GM19099 (cell line): ENCODE results near the gene ATP11A.

Source experiments
- POLR2A ChIP-seq: IDR thresholded peaks from 3 replicates; pipeline ENCODE4 v1.6.1; 2011; ENCODE audit warnings: low read depth; ENCODE audit not compliant: insufficient read length; ENCODE audit errors: extremely low read depth

ATP11A gene

DNA sequence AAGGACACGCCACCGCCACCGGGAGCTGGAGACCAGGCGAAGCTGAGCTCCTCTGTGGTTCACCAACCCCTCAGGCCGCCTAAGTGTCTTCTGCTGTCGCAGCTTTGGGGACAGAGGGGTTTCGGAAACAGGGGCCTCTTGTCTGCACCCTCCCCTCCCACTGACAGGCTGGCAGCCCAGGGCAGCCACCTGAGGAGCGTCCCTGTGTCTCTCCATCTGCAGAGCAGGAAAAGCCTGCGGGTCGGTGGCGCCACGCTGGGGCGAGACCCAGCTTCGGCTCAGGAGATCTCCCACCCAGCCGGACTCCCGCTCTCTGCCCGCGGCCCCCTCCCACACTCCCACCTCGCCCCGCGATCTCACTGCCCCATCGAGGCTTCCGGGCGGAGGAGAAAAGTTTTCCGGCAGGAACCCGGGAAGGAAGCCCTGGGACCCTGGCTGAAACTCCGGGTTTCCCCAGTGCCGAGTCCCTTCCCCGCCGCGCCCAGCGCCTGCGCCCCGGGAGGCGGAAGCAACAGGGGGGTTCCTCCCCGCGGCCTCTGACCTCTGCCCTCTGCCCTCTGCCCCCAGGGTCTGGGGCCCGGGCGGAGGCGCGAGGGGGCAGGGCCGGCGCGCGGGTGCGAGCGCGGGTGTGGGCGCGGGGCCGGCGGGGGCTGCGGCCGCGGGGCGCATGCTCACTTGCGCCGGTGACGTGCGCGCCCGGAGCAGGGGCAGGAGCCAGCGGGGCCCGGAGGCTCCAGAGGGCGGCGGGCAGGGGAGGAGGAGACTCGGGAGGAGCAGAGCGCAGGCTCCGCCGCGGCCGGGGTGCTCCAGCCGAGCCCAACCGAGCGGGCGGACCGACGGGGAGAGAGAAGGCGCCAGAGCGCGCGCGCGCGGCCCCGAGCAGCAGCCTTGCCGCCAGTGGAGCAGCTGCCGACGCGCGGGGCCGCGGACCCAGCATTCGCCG, at the start of gene ATP11A:
ATP11A (plus strand) TSS at position 736 of the 943 bp plus-strand sequence. CDS start 379 bp downstream, outside the sequence.
- peak; percentile 68 for TF ChIP-seq POLR2A

DNA sequence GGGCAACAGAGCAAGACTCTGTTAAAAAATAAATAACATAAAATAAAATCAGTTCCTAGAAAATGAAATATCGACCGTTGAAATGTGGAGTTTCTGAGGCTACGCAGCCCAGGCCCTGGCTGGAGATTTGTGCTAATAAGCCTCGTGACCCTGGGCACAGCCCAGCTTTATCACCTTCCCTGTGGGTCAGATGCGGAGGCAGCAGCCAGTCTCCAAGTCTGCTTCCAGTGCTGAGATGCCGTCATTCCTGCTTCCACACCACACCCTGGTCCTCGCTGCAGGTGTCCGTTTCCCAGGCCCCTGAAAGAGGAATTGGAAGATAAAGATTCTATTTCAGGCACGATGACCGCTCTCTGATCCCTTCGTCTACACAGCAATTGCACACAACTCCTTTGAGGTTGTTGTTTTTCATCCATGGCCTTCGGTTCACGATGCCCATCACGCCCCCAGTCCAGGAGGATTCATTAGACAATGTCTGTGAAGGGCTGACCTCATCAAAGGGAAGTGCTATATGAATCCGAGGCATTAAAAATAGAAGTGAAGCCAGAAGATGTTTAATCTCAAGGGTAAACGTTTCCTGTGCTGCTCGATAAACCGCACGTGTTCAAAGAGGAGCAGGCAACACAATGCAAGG, 48.3 kb upstream of the ATP11A start:
- TF ChIP-seq POLR2A = no peak

DNA sequence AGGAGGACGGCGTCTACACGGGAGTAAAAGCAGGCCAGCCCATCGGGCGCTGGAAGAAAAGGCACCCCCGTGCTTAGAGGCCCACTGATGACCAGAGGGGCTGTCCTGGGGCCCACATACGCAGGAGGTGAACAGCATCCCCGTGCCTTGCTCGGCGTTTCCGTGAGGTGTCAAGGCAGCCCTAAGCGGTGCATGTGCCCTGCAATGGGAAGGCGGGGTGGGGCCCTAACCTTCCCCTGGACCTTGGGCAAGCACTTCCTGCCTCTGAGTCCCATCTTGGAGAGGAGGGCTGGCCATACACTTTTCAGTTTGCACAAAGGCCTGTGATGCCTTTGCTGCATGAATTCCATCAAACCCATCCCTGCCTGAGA, 47.8 kb upstream of the ATP11A start:
- TF ChIP-seq POLR2A = no peak

- TF ChIP-seq POLR2A = no peak
Observed at GRCh38 chr13:112643759-112644459, 45.9 kb upstream of the ATP11A start.

DNA sequence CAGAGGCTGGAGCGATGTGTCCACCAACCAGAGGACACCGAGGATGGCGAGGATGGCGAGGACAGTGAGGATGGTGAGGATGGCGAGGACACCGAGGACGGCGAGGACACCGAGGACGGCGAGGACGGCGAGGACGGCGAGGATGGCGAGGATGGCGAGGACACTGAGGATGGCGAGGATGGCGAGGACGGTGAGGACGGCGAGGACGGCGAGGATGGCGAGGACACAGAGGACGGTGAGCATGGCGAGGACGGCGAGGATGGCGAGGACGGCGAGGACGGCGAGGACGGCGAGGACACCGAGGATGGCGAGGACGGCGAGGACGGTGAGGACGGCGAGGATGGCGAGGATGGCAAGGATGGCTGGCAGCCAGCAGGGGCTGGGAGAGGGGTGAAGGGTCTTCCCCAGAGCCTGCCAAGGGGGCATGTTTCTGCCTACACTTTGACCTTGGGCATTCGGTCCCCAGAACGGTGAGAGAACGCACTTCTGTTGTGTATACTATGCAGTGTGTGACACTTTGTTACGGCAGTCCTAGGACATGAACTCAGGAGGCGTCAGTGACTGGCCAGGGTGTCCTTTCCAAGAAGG, 44.4 kb upstream of the ATP11A start:
- no peak for TF ChIP-seq POLR2A

DNA sequence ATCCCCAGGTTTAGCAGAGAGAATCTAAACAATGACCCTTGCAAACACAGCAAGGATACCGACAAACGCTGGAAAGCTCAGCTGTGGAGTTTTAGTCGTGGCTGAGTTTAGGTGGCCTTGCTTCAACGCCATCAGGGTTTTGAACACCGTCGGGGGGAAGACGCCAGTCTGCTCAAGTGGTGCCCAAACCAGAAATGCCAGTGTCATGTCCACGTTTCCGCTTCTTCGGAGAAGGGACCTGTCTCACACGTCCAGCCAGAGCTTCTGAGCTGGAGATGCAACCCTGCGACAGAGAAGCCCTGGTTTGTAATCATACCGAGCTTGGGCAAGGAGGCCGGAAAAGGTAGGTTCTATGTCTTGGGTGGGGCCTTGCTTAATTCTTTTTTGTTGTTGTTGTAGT, 42.6 kb upstream of the ATP11A start:
- no peak for TF ChIP-seq POLR2A

GRCh38 chr13:112648101-112648500, 41.7 kb upstream of the ATP11A start:
- TF ChIP-seq POLR2A = no peak

- TF ChIP-seq POLR2A = no peak
Observed at GRCh38 chr13:112648966-112649690, 40.7 kb upstream of the ATP11A start.

DNA sequence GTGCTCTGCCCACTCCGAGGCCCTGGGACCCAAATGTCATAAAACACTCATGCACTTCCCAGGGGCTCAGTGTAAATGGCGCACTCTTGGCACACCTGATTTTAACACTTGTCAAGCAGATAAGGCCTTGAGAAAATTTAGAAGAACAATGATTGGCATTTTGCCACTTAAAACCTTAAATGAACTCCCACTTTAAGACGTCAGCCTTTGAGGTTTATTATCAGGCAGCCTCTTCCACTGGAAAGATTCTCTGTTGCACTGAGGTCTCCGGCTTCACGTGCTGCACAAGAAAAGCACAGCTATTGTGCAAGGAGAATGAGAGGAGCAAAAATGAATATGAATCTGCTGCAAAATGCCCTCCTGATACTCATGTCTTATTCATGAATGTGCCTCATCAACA, 38.5 kb upstream of the ATP11A start:
- no peak for TF ChIP-seq POLR2A

DNA sequence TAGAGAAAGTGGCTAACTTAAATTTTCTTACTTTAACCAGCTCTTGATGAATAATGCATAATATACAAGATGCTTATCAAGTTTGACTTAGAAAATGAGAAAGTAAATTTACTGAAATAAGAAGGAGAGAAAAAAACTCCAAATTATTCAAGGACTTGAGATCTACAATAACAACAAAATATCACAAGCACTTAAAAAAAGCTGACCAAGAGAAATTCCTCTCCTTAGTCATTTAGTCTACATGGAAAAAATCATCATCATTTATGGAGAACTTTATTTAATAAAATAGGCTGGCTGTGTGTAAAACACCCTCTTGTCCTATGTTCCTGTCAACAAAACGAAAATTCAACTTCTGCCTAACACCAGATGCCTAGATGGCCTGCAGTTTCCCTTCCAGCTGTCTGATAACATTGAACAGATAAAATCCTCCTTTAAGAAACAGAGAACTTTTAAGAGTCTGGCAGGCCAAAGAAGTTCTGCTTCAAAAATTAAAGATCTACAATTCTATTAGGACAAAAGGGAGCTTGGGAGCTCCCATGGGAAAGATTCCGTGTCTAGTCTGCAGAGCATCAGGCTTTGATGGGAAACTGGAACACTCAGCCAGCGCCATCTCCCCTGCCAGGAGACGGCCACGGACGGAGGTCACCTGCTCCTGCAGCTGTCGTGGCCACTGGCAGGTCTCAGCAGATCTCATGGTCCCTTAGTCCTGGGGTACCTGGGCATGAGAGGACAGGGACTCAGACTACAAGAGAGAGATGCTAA, 37.9 kb upstream of the ATP11A start:
- TF ChIP-seq POLR2A = no peak

DNA sequence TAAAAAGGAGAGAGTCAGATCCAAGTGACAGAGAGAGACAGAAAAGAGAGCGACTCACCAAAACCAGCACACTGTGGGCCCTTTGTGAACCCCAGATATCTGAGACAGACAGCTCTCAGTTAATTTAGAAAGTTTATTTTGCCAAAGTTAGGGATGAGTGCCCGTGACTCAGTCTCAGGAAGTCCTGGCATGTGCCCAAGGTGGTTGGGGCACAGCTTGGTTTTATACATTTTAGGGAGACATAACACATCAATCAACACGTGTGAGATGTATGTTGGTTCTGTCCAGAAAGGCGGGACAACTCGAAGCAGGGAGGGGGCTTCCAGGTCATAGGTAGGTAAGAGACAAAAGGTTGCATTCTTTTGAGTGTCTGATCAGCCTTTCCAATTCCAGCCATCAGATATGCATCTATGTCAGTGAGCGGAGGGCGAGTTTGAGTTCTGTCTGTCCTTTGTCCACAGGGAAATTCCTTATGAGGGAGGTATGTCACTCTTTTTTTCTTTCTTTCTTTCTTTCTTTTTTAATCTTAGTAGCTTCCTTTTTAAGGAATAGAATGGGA, 37.2 kb upstream of the ATP11A start:
- no peak for TF ChIP-seq POLR2A

GRCh38 chr13:112653071-112653470, 36.8 kb upstream of the ATP11A start:
- TF ChIP-seq POLR2A = no peak

GRCh38 chr13:112655913-112656312, 33.9 kb upstream of the ATP11A start:
- TF ChIP-seq POLR2A = no peak
